ENCODE data around the gene NNAT. TPM values are rescaled to one million over a fixed set of nuclear protein-coding genes. Genes with fewer than 3 reads are reported as not detected.
"Not testable (repeated sequence)": the region's sequence is repeated elsewhere in the genome, so short reads cannot be mapped to it uniquely, and the experiment has no call there.

NNAT gene
- total RNA-seq: 0.15 TPM

- DNase-seq (ENCODE audit: low spot score) (no peak), ATAC-seq (no peak)
These were observed at the start of gene NNAT for GRCh38 chr20:37521061-37521771. Gene NNAT (plus strand): TSS chr20:37521250. CDS start chr20:37521332, 82 bp downstream.

GRCh38 chr20:37471741-37472235, 49.3 kb upstream of the NNAT start:
- ATAC-seq: no peak
- no peak for DNase-seq (ENCODE audit: low spot score)

- ATAC-seq; DNase-seq (ENCODE audit: low spot score): not testable (repeated sequence)
These were observed 48.6 kb upstream of the NNAT start for GRCh38 chr20:37472435-37472834.

GRCh38 chr20:37473249-37474000, 47.6 kb upstream of the NNAT start:
- ATAC-seq: no peak
- DNase-seq (ENCODE audit: low spot score): no peak

- DNase-seq (ENCODE audit: low spot score) (no peak), ATAC-seq (no peak)
These were observed 46.7 kb upstream of the NNAT start for GRCh38 chr20:37474386-37474785.

GRCh38 chr20:37475252-37475651, 45.8 kb upstream of the NNAT start:
- ATAC-seq (no peak), DNase-seq (ENCODE audit: low spot score) (no peak)

- no peak for DNase-seq (ENCODE audit: low spot score)
- ATAC-seq: no peak
These were observed 44.0 kb upstream of the NNAT start for GRCh38 chr20:37477041-37477440.

- DNase-seq (ENCODE audit: low spot score) (no peak), ATAC-seq (no peak)
These were observed 41.8 kb upstream of the NNAT start for GRCh38 chr20:37479266-37479665.

- ATAC-seq (no peak), DNase-seq (ENCODE audit: low spot score) (no peak)
These were observed 40.9 kb upstream of the NNAT start for GRCh38 chr20:37479925-37480691.

GRCh38 chr20:37480919-37481318, 40.1 kb upstream of the NNAT start:
- ATAC-seq (no peak), DNase-seq (ENCODE audit: low spot score) (no peak)

- ATAC-seq (no peak), DNase-seq (ENCODE audit: low spot score) (no peak)
These were observed 39.4 kb upstream of the NNAT start for GRCh38 chr20:37481610-37482009.

GRCh38 chr20:37484331-37484730, 36.7 kb upstream of the NNAT start:
- ATAC-seq (no peak), DNase-seq (ENCODE audit: low spot score) (no peak)

GRCh38 chr20:37486209-37486608, 34.8 kb upstream of the NNAT start:
- not testable (repeated sequence) for ATAC-seq; DNase-seq (ENCODE audit: low spot score)

- DNase-seq (ENCODE audit: low spot score) (no peak), ATAC-seq (no peak)
These were observed 30.2 kb upstream of the NNAT start for GRCh38 chr20:37490663-37491350.

GRCh38 chr20:37492096-37492625, 28.9 kb upstream of the NNAT start:
- ATAC-seq: no peak
- no peak for DNase-seq (ENCODE audit: low spot score)

GRCh38 chr20:37492945-37493344, 28.1 kb upstream of the NNAT start:
- no peak for ATAC-seq
- DNase-seq (ENCODE audit: low spot score): no peak

- ATAC-seq (no peak), DNase-seq (ENCODE audit: low spot score) (no peak)
These were observed 26.7 kb upstream of the NNAT start for GRCh38 chr20:37494301-37494700.

- DNase-seq (ENCODE audit: low spot score) (no peak), ATAC-seq (no peak)
These were observed 26.3 kb upstream of the NNAT start for GRCh38 chr20:37494796-37495195.

GRCh38 chr20:37498066-37498665, 22.9 kb upstream of the NNAT start:
- no peak for DNase-seq (ENCODE audit: low spot score)
- ATAC-seq: no peak

GRCh38 chr20:37500311-37500710, 20.7 kb upstream of the NNAT start:
- DNase-seq (ENCODE audit: low spot score): no peak

More at GRCh38 chr20:37500311-37500710, 20.7 kb upstream of the NNAT start:
- no peak for ATAC-seq

Data from left lobe of liver (tissue), 2 donors.